BLaER1 (cell line): ENCODE data around the gene HSD11B1L.
"Not testable (repeated sequence)": the region's sequence is repeated elsewhere in the genome, so short reads cannot be mapped to it uniquely, and the experiment has no call there.

Experiments used
- H3K27ac ChIP-seq: shearing (Covaris generic); formaldehyde crosslinking; 2 replicates; pipeline ENCODE4 v1.8.1; 2022
- H3K27me3 ChIP-seq: shearing (Covaris generic); formaldehyde crosslinking; 2 replicates; pipeline ENCODE4 v1.8.1; 2022
- H3K36me3 ChIP-seq: shearing (Covaris generic); formaldehyde crosslinking; 2 replicates; pipeline ENCODE4 v1.8.1; 2022
- H3K4me1 ChIP-seq: shearing (Covaris generic); formaldehyde crosslinking; 2 replicates; pipeline ENCODE4 v1.8.1; 2022
- H3K4me2 ChIP-seq: shearing (Covaris generic); formaldehyde crosslinking; 2 replicates; pipeline ENCODE4 v1.8.1; 2022
- H3K4me3 ChIP-seq: shearing (Covaris generic); formaldehyde crosslinking; 2 replicates; pipeline ENCODE4 v1.8.1; 2022
- H3K9ac ChIP-seq: shearing (Covaris generic); formaldehyde crosslinking; 2 replicates; pipeline ENCODE4 v1.8.1; 2022
- H3K9me3 ChIP-seq: shearing (Covaris generic); formaldehyde crosslinking; 2 replicates; pipeline ENCODE4 v1.8.1; 2022
- H4K20me1 ChIP-seq: shearing (Covaris generic); formaldehyde crosslinking; 2 replicates; pipeline ENCODE4 v1.8.1; 2022
- Cebpa-rat ChIP-seq: shearing (Covaris generic); IDR thresholded peaks from 2 replicates; pipeline ENCODE4 v1.8.1; 2022

HSD11B1L gene

GRCh38 chr19:5697022-5697889, 16.4 kb downstream of the HSD11B1L start:
- Histone ChIP-seq H3K4me3 (no peak overlapping the region), H4K20me1 (peaks cover 92% of the 10 kb centered on the region), H3K27me3 (no peaks in the 10 kb centered on the region), H3K4me2 (no peak overlapping the region), H3K36me3 (peaks cover 94% of the 10 kb centered on the region), H3K9me3 (no peaks in the 10 kb centered on the region; the same call in 1 of the 2 replicates), H3K9ac (no peak overlapping the region), H3K4me1 (peaks cover 37% of the 10 kb centered on the region), H3K27ac (no peak overlapping the region)
- TF ChIP-seq Cebpa-rat = no peak

DNA sequence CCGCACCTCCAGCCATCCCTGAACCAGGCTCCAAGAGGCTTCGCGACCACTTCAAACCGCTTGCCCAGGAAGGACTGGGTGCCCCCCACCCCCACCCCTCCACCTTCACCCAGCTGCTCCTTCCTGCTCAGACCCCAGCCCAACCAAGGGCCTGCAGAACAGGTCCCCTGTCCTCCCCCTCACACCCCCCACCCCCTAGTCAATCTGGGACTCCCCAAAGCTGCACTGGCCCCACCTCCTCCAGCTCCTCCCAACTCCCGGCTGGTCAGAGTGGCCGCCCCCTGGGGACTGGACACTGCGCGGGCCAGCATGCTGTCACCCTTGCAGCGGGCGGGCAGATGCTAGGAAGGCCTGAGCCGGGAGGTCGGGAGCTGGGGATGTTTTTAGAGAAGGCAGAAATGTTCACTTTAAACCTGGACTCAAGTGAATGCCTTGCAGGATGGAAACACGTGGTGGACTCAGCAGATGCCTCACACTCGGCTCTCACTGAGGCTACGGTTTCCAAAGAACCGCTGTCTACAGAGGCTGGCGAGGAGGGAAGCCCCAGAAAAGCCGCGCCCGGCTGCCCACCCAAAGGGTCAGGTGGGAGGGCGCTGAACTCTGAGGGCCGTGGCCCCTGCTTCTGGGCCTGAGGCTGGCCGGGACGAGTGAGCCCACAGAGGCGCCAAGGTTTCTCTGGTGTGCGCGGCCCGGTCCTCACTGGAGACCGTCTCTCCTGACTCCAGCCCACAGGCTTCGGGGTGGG, 17.2 kb downstream of the HSD11B1L start:
- Histone ChIP-seq H3K9me3 (peaks cover under 1% of the 10 kb centered on the region; the same call in 1 of the 2 replicates), H4K20me1 (peaks cover 84% of the 10 kb centered on the region), H3K4me1 (peaks cover 31% of the 10 kb centered on the region), H3K4me2 (peak overlapping the region; percentile 61), H3K36me3 (peaks cover 89% of the 10 kb centered on the region), H3K27me3 (no peaks in the 10 kb centered on the region), H3K27ac (no peak overlapping the region), H3K4me3 (no peak overlapping the region), H3K9ac (no peak overlapping the region)
- TF ChIP-seq Cebpa-rat = no peak

- H3K27ac ChIP-seq = peak overlapping the region; percentile 57; the same call in 1 of the 2 replicates
- no peak overlapping the region for H3K9ac ChIP-seq
- H3K36me3 ChIP-seq = peaks cover 89% of the 10 kb centered on the region
- no peak overlapping the region for H3K4me3 ChIP-seq
- H3K4me1 ChIP-seq = peaks cover 31% of the 10 kb centered on the region
- no peak for TF ChIP-seq Cebpa-rat
- H3K4me2 ChIP-seq = peak overlapping the region; percentile 61
- no peaks in the 10 kb centered on the region for H3K27me3 ChIP-seq
- peaks cover 6% of the 10 kb centered on the region; the same call in 1 of the 2 replicates for H3K9me3 ChIP-seq
- H4K20me1 ChIP-seq = peaks cover 82% of the 10 kb centered on the region
Measured at GRCh38 chr19:5698635-5699422, 18.0 kb downstream of the HSD11B1L start.

DNA sequence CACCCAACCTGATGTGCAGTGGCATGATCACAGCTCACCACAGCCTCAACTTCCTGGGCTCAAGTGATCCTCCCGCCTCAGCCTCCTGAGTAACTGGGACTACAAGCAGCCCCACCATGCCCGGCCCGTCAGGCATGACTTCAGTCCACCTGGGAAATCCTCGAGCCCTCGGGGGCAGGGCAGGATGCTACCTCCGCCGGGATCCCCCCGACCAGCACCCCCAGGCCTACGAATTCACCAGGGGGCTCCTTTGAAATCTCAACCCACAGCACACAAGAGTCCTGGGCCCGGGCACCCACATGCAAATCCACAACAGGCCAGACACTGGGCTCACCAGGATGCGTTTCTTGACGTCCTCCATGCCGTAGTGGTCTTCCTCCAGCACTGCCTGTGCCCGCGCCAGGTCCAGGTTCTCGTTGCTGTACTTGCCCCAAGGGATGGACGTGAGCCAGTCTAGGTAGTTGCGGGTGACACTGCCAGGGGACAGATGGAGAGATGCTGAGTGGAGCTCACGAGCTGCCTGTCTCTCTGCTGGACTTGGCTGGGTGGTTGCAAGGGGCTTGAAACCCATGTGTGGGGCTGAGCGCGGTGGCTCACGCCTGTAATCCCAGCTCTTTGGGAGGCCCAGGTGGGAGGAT, 19.7 kb downstream of the HSD11B1L start:
- Histone ChIP-seq H4K20me1 (peaks cover 82% of the 10 kb centered on the region), H3K4me1 (peaks cover 31% of the 10 kb centered on the region), H3K9ac (no peak overlapping the region), H3K4me3 (no peak overlapping the region), H3K27me3 (no peaks in the 10 kb centered on the region), H3K9me3 (peaks cover 6% of the 10 kb centered on the region; the same call in 1 of the 2 replicates), H3K4me2 (no peak overlapping the region), H3K27ac (no peak overlapping the region), H3K36me3 (peaks cover 89% of the 10 kb centered on the region)
- no peak for TF ChIP-seq Cebpa-rat

DNA sequence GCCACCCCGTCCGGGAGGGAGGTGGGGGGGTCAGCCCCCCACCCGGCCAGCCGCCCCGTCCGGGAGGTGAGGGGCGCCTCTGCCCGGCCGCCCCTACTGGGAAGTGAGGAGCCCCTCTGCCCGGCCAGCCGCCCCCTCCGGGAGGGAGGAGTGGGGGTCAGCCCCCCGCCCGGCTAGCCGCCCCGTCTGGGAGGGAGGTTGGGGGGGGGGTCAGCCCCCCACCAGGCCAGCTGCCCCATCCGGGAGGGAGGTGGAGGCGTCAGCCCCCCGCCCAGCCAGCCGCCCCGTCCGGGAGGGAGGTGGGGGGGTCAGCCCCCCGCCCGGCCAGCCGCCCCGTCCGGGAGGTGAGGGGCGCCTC, 21.2 kb downstream of the HSD11B1L start:
- H3K4me2 ChIP-seq, H3K27ac ChIP-seq, H3K4me3 ChIP-seq, H3K27me3 ChIP-seq, H3K9me3 ChIP-seq, H3K9ac ChIP-seq: not testable (repeated sequence)
- H3K36me3 ChIP-seq = peaks cover 89% of the 10 kb centered on the region
- H4K20me1 ChIP-seq = peaks cover 82% of the 10 kb centered on the region
- H3K4me1 ChIP-seq = peaks cover 31% of the 10 kb centered on the region

GRCh38 chr19:5703819-5704818, 23.3 kb downstream of the HSD11B1L start:
- Histone ChIP-seq H3K9me3 (peaks cover 6% of the 10 kb centered on the region; the same call in 1 of the 2 replicates), H3K4me1 (peaks cover 19% of the 10 kb centered on the region), H3K27me3 (no peaks in the 10 kb centered on the region), H3K4me3 (no peak overlapping the region), H3K4me2 (no peak overlapping the region), H4K20me1 (peaks cover 73% of the 10 kb centered on the region), H3K9ac (no peak overlapping the region), H3K27ac (no peak overlapping the region), H3K36me3 (peaks cover 94% of the 10 kb centered on the region)
- TF ChIP-seq Cebpa-rat = no peak

GRCh38 chr19:5705552-5705951, 24.7 kb downstream of the HSD11B1L start:
- TF ChIP-seq Cebpa-rat = no peak
- Histone ChIP-seq H4K20me1 (peaks cover 65% of the 10 kb centered on the region), H3K36me3 (peaks cover 94% of the 10 kb centered on the region)

GRCh38 chr19:5706876-5707573, 26.2 kb downstream of the HSD11B1L start:
- Histone ChIP-seq H3K9ac (no peak overlapping the region), H4K20me1 (peaks cover 71% of the 10 kb centered on the region), H3K4me3 (no peak overlapping the region), H3K27me3 (no peaks in the 10 kb centered on the region), H3K27ac (no peak overlapping the region), H3K36me3 (peaks cover 94% of the 10 kb centered on the region), H3K4me1 (no peaks in the 10 kb centered on the region), H3K9me3 (peaks cover 6% of the 10 kb centered on the region; the same call in 1 of the 2 replicates), H3K4me2 (no peak overlapping the region)
- TF ChIP-seq Cebpa-rat = no peak

More at GRCh38 chr19:5705552-5705951, 24.7 kb downstream of the HSD11B1L start:
- no peak overlapping the region for H3K4me3 ChIP-seq
- H3K9ac ChIP-seq = no peak overlapping the region
- peaks cover 6% of the 10 kb centered on the region; the same call in 1 of the 2 replicates for H3K9me3 ChIP-seq
- H3K4me1 ChIP-seq = peaks cover 5% of the 10 kb centered on the region; the same call in 1 of the 2 replicates
- no peaks in the 10 kb centered on the region for H3K27me3 ChIP-seq
- no peak overlapping the region for H3K27ac ChIP-seq
- H3K4me2 ChIP-seq = no peak overlapping the region
